ENCODE data around the gene GRM8. TPM values are rescaled to one million over a fixed set of nuclear protein-coding genes. Genes with fewer than 3 reads are reported as not detected.
"Not testable (repeated sequence)": the region's sequence is repeated elsewhere in the genome, so short reads cannot be mapped to it uniquely, and the experiment has no call there.

The GRM8 gene
- total RNA-seq, 1 donor from 2014 or later: not detected

- DNase-seq (ENCODE audit: extremely low read depth, low read depth, low spot score): no peak
Observed at GRCh38 chr7:126839624-126840023, 413.1 kb downstream of the GRM8 start.

DNA sequence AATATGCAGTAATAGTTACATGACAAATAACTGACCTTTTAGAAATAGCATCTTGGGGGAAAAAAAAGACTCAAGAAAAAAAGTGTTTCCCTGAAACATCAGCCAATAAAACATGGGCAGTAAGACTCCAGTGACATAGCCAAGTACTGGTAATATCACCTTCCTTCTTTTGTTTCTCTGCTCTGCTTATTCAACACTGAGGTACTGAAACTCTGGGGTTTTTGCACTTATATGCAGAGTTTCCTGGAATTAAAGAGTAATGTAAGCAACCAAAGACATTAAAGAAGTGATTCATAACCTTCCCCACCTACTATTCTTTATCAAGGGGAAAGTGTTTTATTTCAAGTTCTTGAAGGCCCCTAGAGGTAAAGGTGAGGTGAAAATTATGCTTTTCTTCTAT is 414.5 kb downstream of the GRM8 start:
- no peak for DNase-seq (ENCODE audit: extremely low read depth, low read depth, low spot score)

GRCh38 chr7:126831241-126831640 is 421.5 kb downstream of the GRM8 start:
- DNase-seq (ENCODE audit: extremely low read depth, low read depth, low spot score): not testable (repeated sequence)

GRCh38 chr7:126820925-126821324 is 431.8 kb downstream of the GRM8 start:
- DNase-seq (ENCODE audit: extremely low read depth, low read depth, low spot score): no peak

- no peak for DNase-seq (ENCODE audit: extremely low read depth, low read depth, low spot score)
Observed at GRCh38 chr7:126819197-126819484, 433.6 kb downstream of the GRM8 start.

GRCh38 chr7:126818393-126819196 is 434.1 kb downstream of the GRM8 start:
- DNase-seq (ENCODE audit: extremely low read depth, low read depth, low spot score): no peak

- DNase-seq (ENCODE audit: extremely low read depth, low read depth, low spot score): no peak
Observed at GRCh38 chr7:126809188-126809587, 443.6 kb downstream of the GRM8 start.

- DNase-seq (ENCODE audit: extremely low read depth, low read depth, low spot score): no peak
Observed at GRCh38 chr7:126806614-126807013, 446.1 kb downstream of the GRM8 start.

DNA sequence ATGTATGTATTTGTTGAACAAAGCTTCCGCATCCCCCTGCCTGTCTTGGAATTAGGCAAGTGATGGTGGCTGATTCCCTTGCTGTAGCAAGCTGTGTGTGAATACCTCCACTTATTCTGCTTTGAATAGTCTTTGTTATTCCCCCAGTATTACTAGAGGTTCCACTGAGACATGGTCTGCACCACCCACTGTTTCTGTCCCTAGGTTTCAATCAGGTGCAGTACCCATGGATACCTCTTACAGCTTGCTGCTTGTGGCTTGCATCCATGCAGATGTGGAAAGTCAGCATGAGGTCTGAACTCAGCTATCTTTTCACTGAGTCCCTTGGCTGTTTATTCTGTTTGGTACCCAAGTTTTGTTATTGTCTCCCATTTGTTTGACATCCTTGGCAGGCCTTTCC is 447.4 kb downstream of the GRM8 start:
- DNase-seq (ENCODE audit: extremely low read depth, low read depth, low spot score): no peak

- no peak for DNase-seq (ENCODE audit: extremely low read depth, low read depth, low spot score)
Observed at GRCh38 chr7:126804604-126805003, 448.1 kb downstream of the GRM8 start.

DNA sequence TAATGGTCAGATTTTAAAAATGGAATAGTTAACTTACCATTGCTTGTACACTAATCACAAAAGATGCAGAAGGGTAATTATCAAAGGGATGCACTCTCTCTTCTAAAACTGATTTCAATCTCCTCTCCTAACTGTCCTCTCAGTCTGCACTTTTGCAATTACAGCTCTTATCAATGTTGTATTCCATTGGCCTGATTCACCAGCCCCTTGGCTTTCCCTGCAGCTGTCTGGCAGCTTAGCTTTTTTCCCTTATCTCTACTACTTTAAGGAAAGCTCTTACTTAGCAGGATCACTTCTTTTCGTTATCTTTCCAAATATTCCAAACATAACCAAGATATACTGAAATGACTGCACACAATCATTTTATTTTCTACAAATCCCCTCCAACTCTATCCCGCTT is 448.8 kb downstream of the GRM8 start:
- no peak for DNase-seq (ENCODE audit: extremely low read depth, low read depth, low spot score)

DNA sequence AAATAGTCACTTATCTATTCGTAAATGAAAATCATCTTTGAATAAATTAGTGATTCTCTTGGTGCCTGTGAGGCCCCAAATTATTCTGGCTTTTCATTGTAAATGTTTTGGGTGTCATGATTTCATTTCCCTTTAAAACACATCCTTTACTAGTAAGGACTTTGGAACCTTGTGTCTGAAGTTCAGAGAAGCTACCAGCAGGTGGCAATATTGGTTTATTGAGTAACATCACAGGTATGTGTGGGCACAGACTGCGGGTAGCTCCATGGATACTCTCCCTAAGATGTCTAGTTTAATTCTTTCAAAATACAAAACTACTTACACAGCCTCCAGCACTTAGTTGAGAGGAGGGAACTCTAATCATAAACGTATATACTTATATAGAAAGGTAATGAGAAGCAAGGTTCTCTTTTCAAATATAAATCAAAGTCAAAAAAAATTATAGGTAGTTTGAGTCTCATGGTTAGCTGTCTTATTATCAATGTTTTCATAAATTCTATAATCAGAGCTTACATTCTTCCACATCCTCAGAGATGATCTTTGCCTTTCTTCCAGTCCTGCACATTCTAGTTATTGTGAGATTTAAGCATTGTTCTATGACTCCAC is 449.6 kb downstream of the GRM8 start:
- DNase-seq (ENCODE audit: extremely low read depth, low read depth, low spot score): peak; percentile 39

DNA sequence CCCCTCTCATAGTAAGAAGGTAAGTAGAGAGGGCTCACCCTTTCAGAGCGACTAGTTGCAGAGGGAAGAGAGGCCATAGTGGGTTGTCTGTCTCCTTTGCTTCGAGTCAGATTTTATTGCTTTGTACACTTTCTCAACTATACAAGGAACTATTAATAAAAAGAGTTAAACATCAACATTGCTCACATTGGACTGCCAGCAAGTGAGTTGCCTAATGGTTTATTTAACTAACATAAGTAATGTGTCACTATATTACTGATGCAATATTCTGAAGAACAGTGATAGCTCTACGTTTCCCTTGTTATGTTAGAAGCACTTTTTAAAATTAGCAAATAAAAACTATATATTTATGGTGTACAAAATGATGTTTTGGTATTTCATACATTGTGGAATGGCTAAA is 451.0 kb downstream of the GRM8 start:
- no peak for DNase-seq (ENCODE audit: extremely low read depth, low read depth, low spot score)

GRCh38 chr7:126799541-126799940 is 453.2 kb downstream of the GRM8 start:
- DNase-seq (ENCODE audit: extremely low read depth, low read depth, low spot score): no peak

GRCh38 chr7:126792521-126792920 is 460.2 kb downstream of the GRM8 start:
- DNase-seq (ENCODE audit: extremely low read depth, low read depth, low spot score): no peak

DNA sequence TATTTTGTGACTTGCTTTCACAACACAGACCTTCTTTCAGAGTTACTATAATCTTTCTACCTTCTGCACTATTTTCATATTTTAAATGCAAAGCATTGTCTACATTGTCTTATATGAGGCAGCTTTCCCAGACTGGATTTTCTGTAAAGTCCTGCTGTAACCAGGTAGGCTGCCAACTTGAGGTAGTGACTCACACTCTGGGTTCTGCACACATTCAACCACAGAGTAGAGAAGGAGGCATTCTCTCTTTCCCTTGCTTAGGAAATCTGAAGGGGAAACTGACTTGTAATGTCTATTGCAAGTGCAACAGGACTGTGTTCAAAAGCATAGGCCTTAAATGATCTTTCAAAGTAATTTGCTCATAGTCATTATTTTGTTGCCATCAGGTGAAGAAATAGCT is 461.4 kb downstream of the GRM8 start:
- no peak for DNase-seq (ENCODE audit: extremely low read depth, low read depth, low spot score)

DNA sequence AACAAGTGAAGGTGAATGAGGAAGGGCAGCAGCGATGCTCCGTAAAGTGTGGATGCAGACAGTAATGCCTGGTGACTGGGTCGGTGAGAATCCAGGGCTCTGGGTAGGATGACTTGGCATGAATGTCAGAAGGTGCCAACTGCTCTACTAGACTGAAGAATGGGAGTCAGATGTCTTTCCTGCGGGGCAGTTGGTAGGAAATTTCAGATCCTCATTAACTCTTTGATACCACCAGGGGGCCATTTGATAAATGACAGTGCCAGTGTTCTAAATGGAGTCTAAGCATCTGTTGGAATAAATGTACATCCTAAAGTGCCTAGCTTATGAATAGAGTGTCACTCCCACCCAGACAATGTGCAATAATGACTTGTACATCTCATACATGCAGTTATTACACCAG is 462.0 kb downstream of the GRM8 start:
- DNase-seq (ENCODE audit: extremely low read depth, low read depth, low spot score): no peak

DNA sequence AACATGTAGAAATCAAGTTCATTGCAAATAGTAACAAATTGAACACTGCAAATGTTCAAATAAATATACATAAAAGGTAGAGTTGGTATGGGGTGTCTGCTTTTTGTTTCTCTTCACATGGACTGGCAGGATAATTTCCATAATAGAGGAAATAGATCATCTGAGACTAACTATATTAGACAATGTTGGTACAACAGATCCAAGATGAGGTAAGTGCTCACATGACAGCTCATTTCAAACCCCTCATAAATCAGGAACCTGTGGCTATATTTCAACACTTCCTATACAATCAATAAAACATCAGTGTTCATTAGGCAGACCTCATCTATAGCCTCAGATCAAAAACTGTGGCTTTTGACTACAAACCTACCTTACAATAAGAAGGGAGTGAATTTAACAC is 469.1 kb downstream of the GRM8 start:
- no peak for DNase-seq (ENCODE audit: extremely low read depth, low read depth, low spot score)

GRCh38 chr7:126780993-126781392 is 471.7 kb downstream of the GRM8 start:
- DNase-seq (ENCODE audit: extremely low read depth, low read depth, low spot score): no peak

- DNase-seq (ENCODE audit: extremely low read depth, low read depth, low spot score): no peak
Observed at GRCh38 chr7:126778101-126778500, 474.6 kb downstream of the GRM8 start.

DNA sequence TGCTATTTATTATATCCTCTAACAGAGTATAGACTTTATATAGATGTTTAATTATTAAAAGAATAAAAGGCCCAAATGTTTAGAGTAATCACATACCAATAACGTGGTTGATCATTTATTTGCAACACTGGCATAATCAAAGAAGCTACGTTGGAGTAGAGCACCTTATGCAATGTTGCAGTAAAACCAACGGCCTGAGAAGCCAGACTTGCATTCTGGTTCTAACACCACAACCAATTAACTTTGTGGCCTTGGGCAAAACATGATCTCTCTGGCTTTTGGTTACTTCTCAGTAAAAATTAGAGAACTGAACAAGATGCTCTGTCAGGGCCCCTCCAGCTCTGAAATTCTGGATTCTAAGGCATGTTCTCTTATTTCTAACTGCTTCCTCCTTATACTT is 476.2 kb downstream of the GRM8 start:
- no peak for DNase-seq (ENCODE audit: extremely low read depth, low read depth, low spot score)

- DNase-seq (ENCODE audit: extremely low read depth, low read depth, low spot score): no peak
Observed at GRCh38 chr7:126774077-126774476, 478.7 kb downstream of the GRM8 start.

GRCh38 chr7:126768836-126769235 is 483.9 kb downstream of the GRM8 start:
- DNase-seq (ENCODE audit: extremely low read depth, low read depth, low spot score): no peak

Data from glomerular endothelial cell (primary cell).